HCEC 1CT (cell line): ENCODE measurements around the gene SNX11.

Experiments
- DNase-seq: peaks from one replicate; pipeline ENCODE4 v3.0.0-alpha.2; 2017

The SNX11 gene

DNA sequence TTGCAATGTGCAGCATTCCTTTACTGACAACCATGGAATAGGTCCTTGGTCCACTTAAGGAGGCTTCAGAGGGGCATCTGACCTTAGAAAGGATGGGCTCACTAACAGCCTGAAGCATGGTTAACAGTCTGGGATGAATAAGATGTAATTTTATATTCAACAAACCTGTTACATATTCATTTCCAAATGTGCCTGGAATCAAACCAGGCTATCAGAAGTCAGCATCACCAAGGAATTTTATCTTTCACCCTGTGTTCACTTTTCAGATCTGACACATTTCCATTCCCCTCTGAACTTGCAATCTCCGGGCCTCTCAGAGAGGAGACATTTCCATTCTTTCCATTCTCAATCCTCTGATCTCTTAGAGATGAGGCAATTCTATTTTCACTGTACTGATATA is 62.4 kb downstream of the SNX11 start:
- DNase-seq = no peak
